ENCODE results near the gene BGN. TPM values are rescaled to one million over a fixed set of nuclear protein-coding genes. Genes with fewer than 3 reads are reported as not detected.

BGN gene
- total RNA-seq, 1 experiment from 2014 or later: not detected

DNA sequence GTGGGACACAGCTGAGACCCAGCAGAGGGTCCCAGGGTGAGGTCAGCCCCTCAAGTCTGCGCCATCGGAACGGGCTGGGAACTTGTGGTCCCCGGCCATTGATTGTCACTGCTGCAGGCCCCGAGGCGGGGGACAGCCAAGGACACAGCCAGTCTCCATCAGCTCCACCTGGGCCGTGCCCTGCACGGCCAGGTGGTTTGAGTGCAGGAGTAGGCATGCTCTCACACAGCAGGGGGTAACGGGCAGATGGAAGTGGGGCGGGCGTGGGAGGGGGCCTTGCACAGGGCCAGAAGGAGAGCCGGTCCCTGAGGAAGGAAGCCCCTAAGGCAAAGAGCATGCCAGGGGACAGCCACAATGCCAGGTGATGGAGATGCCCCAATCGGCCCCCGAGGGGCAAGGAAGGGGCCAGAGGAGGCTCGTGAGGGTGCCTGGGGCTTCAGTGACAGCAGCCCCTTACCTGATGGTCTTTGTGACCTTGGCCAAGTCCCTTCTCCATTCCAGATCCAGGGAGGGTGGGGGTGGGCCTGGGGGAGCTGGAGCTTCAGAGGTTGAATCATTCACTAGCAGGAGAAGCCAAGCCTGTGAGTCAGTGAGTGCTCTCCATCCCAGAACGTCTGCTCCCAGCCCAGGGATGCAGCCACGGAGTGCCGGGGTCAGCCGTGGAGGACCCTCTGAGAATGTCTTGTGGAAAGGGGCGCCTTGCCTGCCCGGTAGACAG is 24.9 kb downstream of the BGN start:
- DNase-seq (ENCODE audit: low spot score): peak; percentile 43
- in situ Hi-C loops (cut with HindIII; ENCODE audit: low sequenced_read_pairs): no loop called here

DNA sequence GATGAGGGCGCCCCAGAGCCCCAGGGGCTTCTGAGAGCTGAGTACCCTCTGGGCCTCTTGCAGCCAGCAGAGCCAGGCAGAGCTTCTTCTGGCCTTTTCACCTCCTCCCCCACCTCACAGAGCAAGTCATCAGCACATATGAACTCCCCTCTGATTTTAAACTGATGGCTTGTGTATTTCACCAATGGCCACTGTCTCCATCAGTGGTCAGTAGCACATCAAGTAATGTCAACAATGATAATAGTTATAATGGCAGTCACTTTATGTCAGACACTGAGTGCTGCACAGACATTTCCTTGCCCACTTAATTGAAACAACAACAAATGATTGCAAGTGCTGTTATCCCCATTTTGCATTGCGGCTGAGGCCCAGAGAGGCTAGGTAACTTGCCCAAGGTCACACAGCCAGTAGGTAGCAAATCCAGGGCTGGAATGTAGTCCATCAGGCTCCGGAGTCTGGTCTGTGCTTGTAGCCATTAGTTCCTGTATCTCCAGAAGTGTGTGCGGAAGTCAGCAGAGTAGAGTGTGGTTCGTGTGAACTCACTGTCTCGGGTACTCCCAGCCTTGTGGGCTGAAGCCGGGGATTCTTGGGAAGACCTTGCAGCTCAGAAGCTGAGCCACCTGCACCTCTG is 25.6 kb downstream of the BGN start:
- in situ Hi-C loops (cut with HindIII; ENCODE audit: low sequenced_read_pairs): no loop called here
- DNase-seq (ENCODE audit: low spot score): no peak

DNA sequence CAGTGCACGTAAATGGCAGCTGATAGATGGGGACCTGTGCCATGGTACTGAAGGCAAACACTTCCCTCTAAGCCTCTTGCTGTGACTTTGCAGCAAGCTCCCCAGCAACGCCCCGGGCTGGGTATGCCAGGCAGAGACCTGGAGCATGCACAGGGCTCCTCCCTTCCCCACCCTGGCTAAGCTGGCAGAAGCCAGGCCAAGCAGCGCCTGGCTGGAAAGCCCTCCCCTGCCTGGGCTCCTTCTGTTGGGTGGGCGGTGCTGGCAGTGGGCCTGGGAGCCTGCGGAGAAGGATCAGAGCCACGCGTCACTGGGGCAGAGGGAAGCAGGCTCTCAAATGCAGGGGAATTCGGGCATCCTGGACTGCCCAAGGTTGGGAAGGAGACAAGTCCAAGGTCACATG is 26.3 kb downstream of the BGN start:
- in situ Hi-C loops (cut with HindIII; ENCODE audit: low sequenced_read_pairs): no loop called here
- DNase-seq (ENCODE audit: low spot score): peak; percentile 90

DNA sequence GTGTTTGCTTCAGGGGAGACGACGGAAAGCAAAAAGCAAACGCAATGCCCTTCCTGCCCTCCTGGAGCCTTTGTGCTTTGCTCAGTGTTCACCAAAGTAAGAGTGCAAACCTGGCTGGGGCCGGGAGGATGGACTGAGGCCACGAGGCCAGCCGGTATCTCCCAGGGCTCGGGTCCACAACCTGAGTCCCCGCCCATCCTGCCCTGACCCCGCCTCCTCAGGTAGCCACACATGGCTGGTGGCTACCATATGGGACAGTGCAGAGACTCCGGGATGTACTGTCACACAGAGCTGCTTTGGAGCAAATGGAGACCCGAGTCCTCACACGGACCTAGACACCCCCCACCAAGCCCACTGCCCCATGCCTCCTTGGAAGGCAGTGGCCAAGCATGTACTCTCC is 27.5 kb downstream of the BGN start:
- peak; percentile 49 for DNase-seq (ENCODE audit: low spot score)
- in situ Hi-C loops (cut with HindIII; ENCODE audit: low sequenced_read_pairs): no loop called here

DNA sequence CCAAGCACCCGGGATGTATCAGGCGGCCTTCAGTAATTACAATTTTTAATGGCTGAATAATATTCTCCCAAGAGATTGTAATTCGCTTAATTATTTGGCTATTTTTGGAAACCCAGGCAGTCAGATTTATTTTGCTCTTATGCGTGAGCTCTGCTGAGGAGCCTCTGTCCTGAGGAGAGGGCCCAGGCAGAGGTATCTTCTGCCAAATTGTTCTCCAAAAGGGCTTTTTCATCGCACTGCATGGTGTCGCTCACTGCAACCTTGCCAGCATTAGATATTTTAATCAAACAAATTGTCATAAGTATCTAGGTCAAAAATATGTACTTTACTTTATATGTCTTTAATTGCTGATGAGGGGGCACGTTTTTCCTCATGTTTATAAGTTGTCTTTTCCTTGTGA is 28.5 kb downstream of the BGN start:
- DNase-seq (ENCODE audit: low spot score): peak; percentile 79

DNA sequence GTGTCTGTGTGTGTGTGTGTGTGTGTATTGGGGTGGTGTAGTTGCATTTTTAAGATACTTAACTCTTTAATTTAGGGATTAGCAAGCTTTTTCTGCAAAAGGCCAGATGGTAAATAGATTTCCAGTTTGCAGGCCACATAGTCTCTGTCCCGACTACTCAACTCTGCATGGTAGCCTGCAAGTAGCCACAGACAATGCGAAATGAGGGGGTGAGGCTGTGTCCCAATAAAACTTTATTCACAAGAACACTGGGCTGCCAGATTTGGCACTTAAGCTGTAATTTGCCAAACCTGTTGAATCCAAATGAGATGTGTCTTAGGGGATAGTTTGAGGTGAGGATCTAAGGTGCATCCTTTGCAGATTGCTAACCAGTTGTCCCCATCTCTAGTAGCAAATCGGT is 29.5 kb downstream of the BGN start:
- in situ Hi-C loops (cut with HindIII; ENCODE audit: low sequenced_read_pairs): no loop called here
- no peak for DNase-seq (ENCODE audit: low spot score)

More for the DNA sequence above, 28.5 kb downstream of the BGN start:
- in situ Hi-C loops (cut with HindIII; ENCODE audit: low sequenced_read_pairs): no loop called here

DNA sequence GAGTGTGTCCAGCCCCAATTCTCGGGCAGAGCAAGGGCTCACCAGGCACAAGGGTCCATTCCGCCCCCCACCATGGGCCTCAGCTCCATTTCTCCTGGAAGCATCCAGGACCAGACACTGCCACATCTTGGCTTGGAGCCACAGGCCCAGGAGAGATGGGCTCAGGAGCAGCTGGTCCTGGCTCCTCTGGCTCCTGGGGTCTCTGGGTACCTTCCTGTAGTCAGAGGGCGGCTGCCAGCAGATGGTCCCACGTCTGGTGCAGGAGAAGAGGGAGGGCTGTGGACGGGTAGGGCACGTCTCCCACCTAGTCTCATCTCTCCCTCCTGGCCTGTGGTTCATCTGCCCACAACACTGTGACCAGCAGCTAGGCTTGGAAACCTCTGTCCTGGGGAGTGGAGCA is 30.7 kb downstream of the BGN start:
- in situ Hi-C loops (cut with HindIII; ENCODE audit: low sequenced_read_pairs): no loop called here
- DNase-seq (ENCODE audit: low spot score): no peak

DNA sequence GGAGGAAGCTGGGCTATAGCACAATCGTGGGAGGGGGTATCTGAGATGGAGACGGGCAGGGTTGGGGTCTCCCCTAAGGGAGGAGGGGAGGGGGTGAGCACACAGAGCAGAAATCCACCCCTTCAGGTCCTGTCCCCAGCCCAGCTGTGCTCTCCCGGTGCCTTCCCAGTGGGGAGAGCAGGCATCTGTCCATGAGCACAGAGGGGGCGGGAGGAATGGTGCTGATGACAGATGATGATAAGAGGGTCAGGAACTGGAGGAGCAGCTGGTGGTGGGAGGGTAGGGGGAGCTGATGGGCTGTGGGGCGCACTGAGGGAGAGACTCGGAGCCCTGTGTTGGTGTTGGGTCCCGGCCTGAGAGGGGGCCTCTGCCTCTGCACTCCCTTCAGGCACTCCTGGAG is 31.3 kb downstream of the BGN start:
- in situ Hi-C loops (cut with HindIII; ENCODE audit: low sequenced_read_pairs): no loop called here
- no peak for DNase-seq (ENCODE audit: low spot score)

DNA sequence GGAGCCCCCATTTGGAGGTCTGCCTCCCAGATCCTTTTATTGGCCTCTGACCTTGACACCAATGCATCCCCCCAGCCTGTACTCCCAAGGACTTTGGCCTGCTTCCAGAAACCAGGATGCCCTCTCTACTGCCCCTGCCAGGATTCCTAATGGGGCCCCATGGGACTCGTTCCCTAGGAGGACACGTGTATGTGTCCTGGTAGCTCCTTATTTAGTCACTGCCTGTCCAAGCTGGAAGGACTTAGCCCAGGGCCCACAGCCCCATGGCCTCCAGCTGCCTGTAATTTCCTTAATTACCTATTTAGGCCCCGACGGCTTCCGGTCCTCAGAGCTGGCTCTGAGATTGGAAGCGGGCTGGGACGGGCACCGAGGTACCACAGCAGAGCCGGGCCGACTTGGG is 32.0 kb downstream of the BGN start:
- in situ Hi-C loops (cut with HindIII; ENCODE audit: low sequenced_read_pairs): no loop called here
- DNase-seq (ENCODE audit: low spot score): no peak

DNA sequence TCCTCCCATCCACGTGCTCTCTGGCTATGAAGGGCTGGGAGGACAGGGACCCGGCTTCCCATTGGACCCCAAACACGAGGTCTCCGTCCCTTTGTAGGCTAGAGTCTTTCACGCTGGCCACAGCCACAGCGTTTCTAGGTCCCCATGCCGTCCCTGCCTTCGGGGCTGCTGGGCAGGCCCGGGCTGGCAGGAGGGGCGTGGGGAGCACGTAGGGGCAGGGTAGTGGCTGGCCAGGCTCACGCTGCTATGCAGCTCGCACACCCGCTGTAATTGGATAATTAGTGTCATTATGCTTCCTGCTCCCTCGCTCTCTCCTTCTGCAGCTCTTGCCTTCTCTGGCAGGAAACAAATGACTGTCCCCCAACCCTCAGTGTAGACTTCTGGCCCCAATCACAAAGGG is 32.4 kb downstream of the BGN start:
- in situ Hi-C loops (cut with HindIII; ENCODE audit: low sequenced_read_pairs): no loop called here
- DNase-seq (ENCODE audit: low spot score): no peak

DNA sequence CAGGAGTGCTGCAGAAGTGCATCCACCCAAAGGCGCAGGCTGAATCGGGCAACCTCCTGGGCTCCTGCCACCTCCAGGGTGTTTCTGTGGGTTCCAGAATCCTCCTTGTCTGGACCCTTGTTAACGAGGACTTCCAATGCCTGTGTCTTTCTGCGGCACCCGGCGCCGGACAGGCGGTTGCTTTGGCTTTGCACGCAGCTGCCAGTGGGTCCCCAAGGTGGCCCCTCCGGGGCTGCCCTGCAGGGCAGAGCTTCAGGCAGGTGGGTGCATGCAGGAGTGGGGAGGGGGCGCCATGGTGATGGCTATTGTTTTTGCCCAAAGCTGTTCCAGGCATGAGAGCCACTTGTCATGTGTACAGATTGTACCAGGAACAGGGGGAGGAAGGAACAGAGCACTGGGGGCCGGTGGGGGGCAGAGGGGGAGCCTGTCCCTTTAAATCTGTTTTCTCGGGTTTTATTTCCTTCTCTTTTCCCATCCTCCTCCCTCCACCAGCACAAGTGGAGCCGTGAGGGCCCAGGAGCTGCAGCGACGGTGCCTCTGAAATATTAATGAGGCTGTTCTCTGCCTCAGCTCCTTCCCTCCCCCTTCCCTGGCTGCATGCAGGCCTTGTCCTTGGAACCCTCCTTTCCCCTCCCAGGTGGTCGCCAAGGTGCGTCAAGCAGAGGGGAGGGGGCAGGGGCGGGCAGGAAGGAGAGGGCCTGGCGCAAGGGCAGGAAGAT is 35.8 kb downstream of the BGN start:
- in situ Hi-C loops (cut with HindIII; ENCODE audit: low sequenced_read_pairs): no loop called here
- no peak for DNase-seq (ENCODE audit: low spot score)

DNA sequence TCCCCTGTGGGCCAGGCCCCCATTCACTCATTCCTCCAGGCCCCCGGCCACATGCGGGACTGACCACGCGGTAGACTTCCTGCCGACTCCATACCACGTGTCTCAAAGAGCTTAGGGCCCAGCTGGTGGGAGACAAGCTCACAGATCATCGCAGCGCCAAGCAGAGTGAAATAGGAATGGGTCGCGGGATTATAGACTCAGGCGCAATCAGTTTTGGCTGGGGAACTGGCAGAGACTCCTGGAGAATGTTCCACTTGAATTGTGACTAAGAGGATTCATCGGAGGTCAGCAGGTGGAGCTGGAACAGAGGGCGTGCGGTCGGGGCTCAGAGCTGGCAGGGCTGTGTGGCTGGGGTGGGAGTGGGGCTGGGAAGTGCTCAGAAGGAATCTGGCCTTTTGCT is 38.3 kb downstream of the BGN start:
- in situ Hi-C loops (cut with HindIII; ENCODE audit: low sequenced_read_pairs): no loop called here

DNA sequence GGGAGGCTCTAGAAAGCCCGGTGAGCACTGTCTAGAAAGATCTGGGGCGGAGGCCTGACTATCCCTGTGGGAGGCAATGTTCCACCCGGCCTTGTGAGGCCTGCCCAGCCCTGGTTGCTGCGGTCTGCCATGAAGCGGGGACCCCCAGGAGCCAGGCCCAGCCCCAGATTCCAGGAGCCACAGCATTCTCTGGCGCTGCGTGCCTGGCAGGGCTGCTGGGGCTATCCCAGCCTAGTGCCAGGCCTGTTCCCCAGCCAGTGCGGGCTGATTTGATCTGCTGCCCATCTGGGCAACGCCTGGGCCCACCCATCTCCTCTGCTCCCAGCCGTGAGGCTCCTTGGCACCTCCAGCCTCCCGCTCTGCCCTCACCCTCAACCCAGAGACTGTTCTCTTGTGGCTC is 42.3 kb downstream of the BGN start:
- DNase-seq (ENCODE audit: low spot score): no peak
- in situ Hi-C loops (cut with HindIII; ENCODE audit: low sequenced_read_pairs): no loop called here

More for the DNA sequence above, 38.3 kb downstream of the BGN start:
- no peak for DNase-seq (ENCODE audit: low spot score)

DNA sequence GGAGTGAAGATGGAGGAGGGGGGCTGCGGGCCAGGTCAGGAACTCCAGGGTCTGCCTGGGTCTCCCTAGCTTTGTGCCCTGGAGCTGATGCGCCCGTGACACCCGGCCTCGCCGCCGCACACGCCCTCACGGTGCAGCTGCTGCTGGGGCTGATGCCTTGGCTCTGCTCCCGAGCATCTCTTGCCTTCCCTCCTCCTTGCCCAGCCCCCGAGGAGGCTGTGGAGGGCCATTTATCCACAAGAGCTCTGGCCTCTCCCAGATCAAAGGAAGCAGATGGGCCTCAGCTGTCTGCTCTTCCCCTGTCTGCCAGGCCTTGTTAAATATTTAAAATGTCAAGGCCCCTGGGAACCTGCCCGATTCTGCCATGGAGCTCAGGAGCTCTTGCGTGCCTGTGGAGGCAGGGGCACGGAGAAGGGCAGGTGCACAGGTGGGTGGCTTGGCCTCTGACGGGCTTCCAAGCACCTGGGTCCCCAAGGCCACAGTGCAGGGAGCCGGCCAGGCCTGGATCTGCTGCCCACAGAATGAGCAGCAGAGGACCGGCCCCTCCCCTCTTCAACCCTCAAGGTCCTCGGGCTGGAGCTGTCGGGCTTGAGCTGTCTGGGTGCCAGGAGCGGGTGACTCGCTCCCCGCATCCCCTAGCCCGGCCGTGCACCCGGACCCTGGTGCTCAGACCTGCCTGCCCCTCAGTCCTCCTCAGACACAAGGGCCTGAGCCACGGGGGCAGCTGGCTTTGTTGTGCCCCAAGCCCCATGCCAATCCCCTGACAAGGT is 42.9 kb downstream of the BGN start:
- peak; percentile 60 for DNase-seq (ENCODE audit: low spot score)
- in situ Hi-C loops (cut with HindIII; ENCODE audit: low sequenced_read_pairs): no loop called here

DNA sequence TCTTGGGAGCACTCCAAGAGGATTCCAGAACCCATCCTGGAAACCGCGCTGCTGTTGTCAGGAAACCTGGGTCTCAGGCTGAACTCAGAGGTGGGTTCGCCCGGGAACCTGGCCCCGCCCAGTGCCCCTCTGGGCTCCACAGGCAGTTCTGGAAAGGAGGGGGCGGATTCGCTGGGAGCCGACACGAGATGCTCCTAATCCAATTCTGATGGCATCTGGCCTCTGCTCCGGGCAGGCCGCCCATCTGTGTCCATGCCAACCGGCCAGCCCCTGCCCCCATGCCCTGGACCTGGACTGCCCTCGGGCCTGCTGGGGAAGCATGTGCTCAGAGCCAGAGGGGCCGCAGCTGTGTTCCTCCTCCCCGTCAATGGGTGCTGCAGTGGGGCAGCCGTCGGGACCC is 43.6 kb downstream of the BGN start:
- peak; percentile 35 for DNase-seq (ENCODE audit: low spot score)
- in situ Hi-C loops (cut with HindIII; ENCODE audit: low sequenced_read_pairs): no loop called here

DNA sequence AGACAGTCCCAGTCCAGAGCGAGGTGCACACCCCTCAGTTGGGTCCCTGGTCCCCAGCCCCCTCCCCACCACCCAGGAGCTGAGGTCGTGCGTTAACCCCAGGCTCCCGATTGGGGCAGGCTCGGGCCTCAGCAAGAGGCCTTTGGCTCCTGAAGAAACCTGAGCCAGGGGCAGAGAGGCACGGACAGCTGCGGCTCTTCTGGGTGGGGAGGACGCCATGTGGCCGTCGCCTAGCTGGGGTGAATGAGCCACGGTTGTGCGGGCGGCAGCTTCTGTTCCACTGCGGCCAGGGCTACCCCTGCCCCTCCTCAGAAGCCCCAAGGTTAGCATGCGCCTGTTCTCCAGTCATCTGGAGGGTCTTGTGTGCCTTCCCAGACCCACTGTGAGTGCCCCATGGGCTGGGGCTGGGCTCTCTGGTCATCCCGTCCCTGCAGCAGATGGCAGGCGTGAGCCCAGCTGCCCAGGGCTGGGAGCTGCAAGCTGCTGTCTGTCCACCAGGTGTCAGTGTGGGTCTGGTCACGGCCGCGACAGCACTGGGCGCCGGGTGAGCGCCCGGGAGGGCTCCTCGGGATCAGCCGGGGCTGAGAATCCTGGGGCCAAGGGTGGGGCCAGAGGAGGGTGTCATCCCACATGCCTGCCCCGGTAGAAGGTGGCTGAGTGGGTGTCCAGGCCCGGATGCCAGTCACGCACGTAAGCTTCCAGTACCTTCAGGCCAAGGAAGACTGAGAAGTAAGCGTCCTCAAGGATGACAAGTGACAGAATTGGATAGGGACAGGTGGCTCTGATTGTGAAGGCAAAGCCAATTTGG is 44.6 kb downstream of the BGN start:
- in situ Hi-C loops (cut with HindIII; ENCODE audit: low sequenced_read_pairs): no loop called here

DNA sequence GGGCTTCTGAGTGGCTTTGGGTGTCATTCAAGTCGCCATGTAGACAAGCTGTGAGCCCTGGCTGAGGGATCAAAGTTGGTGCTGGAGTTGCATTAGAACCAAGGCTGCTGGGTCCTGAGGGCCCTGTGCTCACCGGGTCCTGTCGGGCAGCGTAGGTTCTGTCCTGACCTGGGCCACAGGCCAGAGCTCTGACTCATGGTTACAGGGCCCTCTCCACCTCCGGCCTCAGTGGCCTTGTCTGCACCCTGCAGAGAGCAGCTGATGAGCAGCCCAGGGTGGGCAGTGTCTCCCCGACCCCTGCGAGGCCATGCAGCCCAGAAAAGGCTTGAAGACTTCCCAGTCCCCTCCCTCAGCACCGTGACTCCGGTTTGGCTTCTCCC is 45.2 kb downstream of the BGN start:
- in situ Hi-C loops (cut with HindIII; ENCODE audit: low sequenced_read_pairs): no loop called here
- no peak for DNase-seq (ENCODE audit: low spot score)

More for the DNA sequence above, 44.6 kb downstream of the BGN start:
- DNase-seq (ENCODE audit: low spot score): peak; percentile 75

DNA sequence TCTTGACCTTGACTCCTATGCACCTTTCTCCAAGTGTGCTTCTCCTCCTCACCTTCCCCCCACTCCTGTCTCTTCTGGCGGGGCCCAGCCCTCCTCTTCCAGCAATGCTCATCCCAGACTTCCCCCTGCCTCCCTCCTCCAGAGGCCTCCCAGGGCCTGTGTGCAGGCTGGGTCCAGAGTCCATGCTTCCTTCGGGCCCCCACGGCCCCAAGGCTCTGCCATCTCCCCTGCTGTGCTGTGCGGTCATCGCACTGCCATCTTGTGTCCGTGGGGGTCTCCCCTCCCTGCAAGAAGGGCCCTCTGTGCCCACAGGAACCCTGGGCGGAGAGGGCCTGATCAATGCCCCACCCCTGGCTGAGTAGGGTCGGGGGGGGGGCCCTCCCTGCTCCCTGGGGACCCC is 49.9 kb downstream of the BGN start:
- no peak for DNase-seq (ENCODE audit: low spot score)
- in situ Hi-C loops (cut with HindIII; ENCODE audit: low sequenced_read_pairs): no loop called here

DNA sequence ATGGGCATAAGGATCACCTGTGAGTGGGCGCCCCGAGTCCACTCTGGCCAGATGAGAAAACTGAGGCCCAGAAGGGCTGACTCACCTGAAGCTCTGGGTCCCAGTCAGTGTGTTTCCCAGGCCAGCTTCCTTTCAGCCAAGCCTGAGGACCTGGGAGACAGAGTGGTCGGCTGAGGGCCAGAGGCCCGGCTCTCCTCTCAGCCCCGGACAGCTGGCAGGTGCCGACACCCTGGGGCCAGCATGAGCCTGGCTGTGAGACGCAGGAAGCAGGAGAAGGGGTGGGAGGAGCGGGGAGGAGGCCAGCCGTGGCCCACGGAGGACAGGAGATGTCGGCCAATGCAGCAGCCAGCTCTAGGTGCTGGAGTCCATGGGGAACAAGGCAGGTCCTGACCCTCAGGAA is 51.6 kb downstream of the BGN start:
- DNase-seq (ENCODE audit: low spot score): peak; percentile 56
- in situ Hi-C loops (cut with HindIII; ENCODE audit: low sequenced_read_pairs): no loop called here

All from G401 (cell line).